ENCODE measurements around the gene SAMSN1.

GRCh38 chr21:14593230-14593629 is 47.1 kb upstream of the SAMSN1 start:
- TF ChIP-seq EP300 (IDR thresholded peaks at IDR 0.05): no peak
- no peak for TF ChIP-seq CTCF (IDR thresholded peaks at IDR 0.05)
- no peak for TF ChIP-seq POLR2AphosphoS5 (IDR thresholded peaks at IDR 0.05)
- no peak for TF ChIP-seq POLR2A (IDR thresholded peaks at IDR 0.05)

All from suprapubic skin (tissue), 4 donors.